A549 (cell line): Measurements from ENCODE around the gene HLA-DMB.

Experiments
- CHD2 ChIP-seq: fragments of 150-350 bp; IDR thresholded peaks from 2 replicates; pipeline ENCODE4 v1.6.1; 2014; ENCODE audit warnings: low read length; ENCODE audit not compliant: partially characterized antibody
- CTCF ChIP-seq: fragments of >200 bp; sonication (Bioruptor Twin); formaldehyde crosslinking; IDR thresholded peaks from 3 replicates; pipeline ENCODE4 v1.5.1; 2016
- EHMT2 ChIP-seq: fragments of 200-600 bp; sonication (generic); IDR thresholded peaks from 2 replicates; pipeline ENCODE4 v1.6.1; 2016; ENCODE audit warnings: antibody characterized with exemption, low read depth, mild to moderate bottlenecking, moderate library complexity
- MAX ChIP-seq: IDR thresholded peaks from 2 replicates; pipeline ENCODE4 v1.6.1; 2012
- NR3C1 ChIP-seq: fragments of >200 bp; sonication (Bioruptor Twin); formaldehyde crosslinking; IDR thresholded peaks from 3 replicates; pipeline ENCODE4 v1.6.1; 2017
- POLR2A ChIP-seq: IDR thresholded peaks from 2 replicates; pipeline ENCODE4 v1.6.1; 2012; ENCODE audit warnings: mild to moderate bottlenecking, low read length
- RAD21 ChIP-seq, 2 experiments: fragments of >200 bp in 1 of 2; sonication (Bioruptor Twin) in 1 of 2; formaldehyde crosslinking in 1 of 2; IDR thresholded peaks in 1 of 2; conservative IDR thresholded peaks in 1 of 2; 2 replicates in 1 of 2; 3 replicates in 1 of 2; pipeline ENCODE4 v1.6.1; 2012 to 2018; ENCODE audit warnings: inconsistent platforms in 1 of 2

GRCh38 chr6:32969685-32970412 lies 29.0 kb upstream of the HLA-DMB start:
- peak; percentile 49 for TF ChIP-seq MAX
- no peak for TF ChIP-seq CTCF
- peak; percentile 17; the same call in 1 of the 2 replicates for TF ChIP-seq POLR2A
- no peak for TF ChIP-seq EHMT2
- no peak for TF ChIP-seq NR3C1
- TF ChIP-seq RAD21 (conservative IDR thresholded peaks at IDR 0.05 in 1 of 2, IDR thresholded peaks at IDR 0.05 in 1 of 2) = no peak
- TF ChIP-seq CHD2 = no peak
